ENCODE data around the gene LRBA. TPM values are rescaled to one million over a fixed set of nuclear protein-coding genes. Genes with fewer than 3 reads are reported as not detected.
"Not testable (repeated sequence)": the region's sequence is repeated elsewhere in the genome, so short reads cannot be mapped to it uniquely, and the experiment has no call there.

The LRBA gene, protein sequence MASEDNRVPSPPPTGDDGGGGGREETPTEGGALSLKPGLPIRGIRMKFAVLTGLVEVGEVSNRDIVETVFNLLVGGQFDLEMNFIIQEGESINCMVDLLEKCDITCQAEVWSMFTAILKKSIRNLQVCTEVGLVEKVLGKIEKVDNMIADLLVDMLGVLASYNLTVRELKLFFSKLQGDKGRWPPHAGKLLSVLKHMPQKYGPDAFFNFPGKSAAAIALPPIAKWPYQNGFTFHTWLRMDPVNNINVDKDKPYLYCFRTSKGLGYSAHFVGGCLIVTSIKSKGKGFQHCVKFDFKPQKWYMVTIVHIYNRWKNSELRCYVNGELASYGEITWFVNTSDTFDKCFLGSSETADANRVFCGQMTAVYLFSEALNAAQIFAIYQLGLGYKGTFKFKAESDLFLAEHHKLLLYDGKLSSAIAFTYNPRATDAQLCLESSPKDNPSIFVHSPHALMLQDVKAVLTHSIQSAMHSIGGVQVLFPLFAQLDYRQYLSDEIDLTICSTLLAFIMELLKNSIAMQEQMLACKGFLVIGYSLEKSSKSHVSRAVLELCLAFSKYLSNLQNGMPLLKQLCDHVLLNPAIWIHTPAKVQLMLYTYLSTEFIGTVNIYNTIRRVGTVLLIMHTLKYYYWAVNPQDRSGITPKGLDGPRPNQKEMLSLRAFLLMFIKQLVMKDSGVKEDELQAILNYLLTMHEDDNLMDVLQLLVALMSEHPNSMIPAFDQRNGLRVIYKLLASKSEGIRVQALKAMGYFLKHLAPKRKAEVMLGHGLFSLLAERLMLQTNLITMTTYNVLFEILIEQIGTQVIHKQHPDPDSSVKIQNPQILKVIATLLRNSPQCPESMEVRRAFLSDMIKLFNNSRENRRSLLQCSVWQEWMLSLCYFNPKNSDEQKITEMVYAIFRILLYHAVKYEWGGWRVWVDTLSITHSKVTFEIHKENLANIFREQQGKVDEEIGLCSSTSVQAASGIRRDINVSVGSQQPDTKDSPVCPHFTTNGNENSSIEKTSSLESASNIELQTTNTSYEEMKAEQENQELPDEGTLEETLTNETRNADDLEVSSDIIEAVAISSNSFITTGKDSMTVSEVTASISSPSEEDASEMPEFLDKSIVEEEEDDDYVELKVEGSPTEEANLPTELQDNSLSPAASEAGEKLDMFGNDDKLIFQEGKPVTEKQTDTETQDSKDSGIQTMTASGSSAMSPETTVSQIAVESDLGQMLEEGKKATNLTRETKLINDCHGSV (N-terminal part only)
- total RNA-seq (10 to 100 TPM; 53.2 to 69.8 TPM), polyA plus RNA-seq (10 to 100 TPM in 1 of 2 donors, 1 to 10 TPM in 1; 8.2 to 12.3 TPM)

DNA sequence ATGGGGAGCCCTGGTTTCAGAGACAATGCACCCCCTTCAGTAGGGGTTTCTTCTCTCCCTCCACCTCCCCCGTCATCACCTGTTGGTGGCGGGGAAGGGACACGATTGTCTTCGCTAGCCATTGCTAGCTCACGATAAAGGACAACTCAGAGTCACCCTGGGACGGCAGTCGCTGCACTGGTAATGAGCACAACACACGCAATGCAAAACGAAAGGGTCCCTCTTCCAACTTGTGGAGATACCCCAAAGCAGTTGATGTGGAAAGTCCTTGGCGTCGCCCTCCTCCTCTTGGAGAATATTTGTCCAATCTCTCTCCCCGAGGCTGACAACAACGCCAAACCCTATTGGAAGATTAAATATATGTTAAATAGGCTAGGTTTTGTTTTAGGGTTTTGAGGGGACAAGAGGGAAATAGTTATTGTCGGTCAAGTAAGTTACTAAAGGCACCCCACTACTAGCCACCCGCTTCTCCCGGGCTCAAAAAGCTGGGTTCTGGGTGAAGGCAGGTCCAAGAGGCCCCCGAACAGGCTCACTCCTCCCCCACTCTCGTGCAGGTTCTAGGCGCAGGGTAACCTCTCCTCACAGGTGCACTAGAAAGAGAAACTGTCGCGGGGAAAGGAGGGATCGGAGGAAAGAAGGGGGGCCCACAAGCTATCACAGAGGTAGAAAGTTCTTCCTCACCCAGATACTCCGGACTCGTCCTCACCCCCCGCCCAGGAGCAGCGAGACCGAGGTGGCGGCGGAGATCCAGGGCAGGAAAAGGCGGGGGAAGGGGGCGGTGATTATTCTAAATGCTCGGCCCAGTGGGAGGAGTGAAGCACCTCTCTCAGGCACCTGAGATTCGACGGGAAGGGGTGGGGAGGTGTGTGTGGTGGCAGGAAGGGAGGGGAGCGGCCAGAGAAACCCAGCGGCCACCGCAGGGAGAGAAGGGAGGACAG is at the start of gene LRBA:
LRBA (minus strand) TSS at position 764 of the 938 bp plus-strand sequence; CDS start at position 122, 642 bp downstream.
- WGBS = under 1% methylated on average over 37 of the region's 37 CpGs

DNA sequence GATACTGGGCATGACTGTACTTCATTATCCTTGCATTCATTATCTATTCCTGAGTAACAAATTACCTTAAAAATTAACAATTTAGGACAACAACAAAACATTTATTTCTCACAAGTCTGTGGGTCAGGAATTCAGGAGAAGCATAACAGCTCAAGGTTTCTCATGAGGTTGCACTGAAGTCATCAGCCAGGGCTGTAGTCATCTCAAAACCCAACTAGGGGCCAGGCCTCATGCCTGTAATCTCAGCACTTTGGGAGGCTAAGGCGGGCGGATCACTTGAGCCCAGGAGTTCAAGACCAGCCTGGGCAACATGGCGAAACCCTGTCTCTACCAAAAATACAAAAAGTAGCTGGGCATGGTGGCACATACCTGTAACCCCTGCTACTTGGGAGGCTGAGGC is 48.1 kb upstream of the LRBA start:
- H3K36me3 ChIP-seq (ENCODE audit: control insufficient read depth in 4 of 4, insufficient read depth in 3 of 4, low read depth in 1 of 4, low read length in 3 of 4); H3K9me3 ChIP-seq (ENCODE audit: control insufficient read depth in 4 of 4, low read length in 3 of 4); DNase-seq (ENCODE audit: low spot score); H3K4me3 ChIP-seq (ENCODE audit: low read depth in 1 of 3, low read length in 3 of 3); H3K4me1 ChIP-seq (ENCODE audit: control insufficient read depth in 4 of 4, insufficient read depth in 4 of 4, low read length in 3 of 4); H3K9ac ChIP-seq (ENCODE audit: low read depth in 1 of 2, low read length in 2 of 2); H3K27ac ChIP-seq (ENCODE audit: low read depth in 1 of 2, low read length in 2 of 2); H3K27me3 ChIP-seq (ENCODE audit: control insufficient read depth in 4 of 4, insufficient read depth in 4 of 4, low read length in 3 of 4): not testable (repeated sequence)
- WGBS = 96% methylated on average over 3 of the region's 3 CpGs

More for the DNA sequence above, at the start of gene LRBA:
- H3K4me1 ChIP-seq (ENCODE audit: control insufficient read depth in 4 of 4, insufficient read depth in 4 of 4, low read length in 3 of 4) = peaks cover 3 to 19% (median 12%) of the 10 kb centered on the region in 4 donors
- no peaks in the 10 kb centered on the region for H3K27me3 ChIP-seq (ENCODE audit: control insufficient read depth in 4 of 4, insufficient read depth in 4 of 4, low read length in 3 of 4)
- peak within 1 kb of the TSS; percentile 91 to 95 for H3K27ac ChIP-seq (ENCODE audit: low read depth in 1 of 2, low read length in 2 of 2)
- peak within 1 kb of the TSS; percentile 68 to 97 for H3K9ac ChIP-seq (ENCODE audit: low read depth in 1 of 2, low read length in 2 of 2)
- TF ChIP-seq RAD21 (IDR thresholded peaks at IDR 0.05) = peak in 1 of 2 donors; percentile 7
- TF ChIP-seq MAX (IDR thresholded peaks at IDR 0.05) = peak; percentile 28
- peak; percentile 58 for TF ChIP-seq TAF1 (conservative IDR thresholded peaks at IDR 0.05)
- peak in 1 of 2 donors; percentile 26 for TF ChIP-seq HNF4A (conservative IDR thresholded peaks at IDR 0.05)
- peak; percentile 29 for TF ChIP-seq REST (IDR thresholded peaks at IDR 0.05)
- TF ChIP-seq FOXA1 (IDR thresholded peaks at IDR 0.05) = no peak
- TF ChIP-seq GABPA (IDR thresholded peaks at IDR 0.05 in 1 of 2, conservative IDR thresholded peaks at IDR 0.05 in 1 of 2) = peak in 1 of 2 donors; percentile 38
- peak; percentile 22 for TF ChIP-seq SP1 (IDR thresholded peaks at IDR 0.05)
- peak in 1 of 2 donors; percentile 29 for TF ChIP-seq RXRA (IDR thresholded peaks at IDR 0.05)
- TF ChIP-seq, protein P1, sequence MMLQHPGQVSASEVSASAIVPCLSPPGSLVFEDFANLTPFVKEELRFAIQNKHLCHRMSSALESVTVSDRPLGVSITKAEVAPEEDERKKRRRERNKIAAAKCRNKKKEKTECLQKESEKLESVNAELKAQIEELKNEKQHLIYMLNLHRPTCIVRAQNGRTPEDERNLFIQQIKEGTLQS (IDR thresholded peaks at IDR 0.05) = no peak
- no peaks in the 10 kb centered on the region for H3K9me3 ChIP-seq (ENCODE audit: control insufficient read depth in 4 of 4, low read length in 3 of 4)
- peak within 1 kb of the TSS; percentile 79 to 89 (median 86) for H3K4me3 ChIP-seq (ENCODE audit: low read depth in 1 of 3, low read length in 3 of 3)
- H3K36me3 ChIP-seq (ENCODE audit: control insufficient read depth in 4 of 4, insufficient read depth in 3 of 4, low read depth in 1 of 4, low read length in 3 of 4) = no peaks in the 10 kb centered on the region
- DNase-seq (ENCODE audit: low spot score) = peak; percentile 86

Data from liver (tissue), 9 donors.